Spinal cord (tissue), 10 donors: ENCODE measurements around the gene VEGFC. TPM values are rescaled to one million over a fixed set of nuclear protein-coding genes. Genes with fewer than 3 reads are reported as not detected.

Experiments used
- DNase-seq, 6 donors: peaks; one replicate each; pipeline versions ENCODE4 v3.0.0 to v3.0.0-alpha.2; 2013 to 2015; ENCODE audit warnings: low spot score in 6 of 6, low read depth in 4 of 6
- H3K27ac ChIP-seq: one replicate; pipeline ENCODE4 v1.5.1; 2013; ENCODE audit warnings: low read depth, low read length, control low read depth
- H3K27me3 ChIP-seq: one replicate; pipeline ENCODE4 v1.6.1; 2013; ENCODE audit warnings: low read length; ENCODE audit not compliant: control insufficient read depth, insufficient read depth
- H3K36me3 ChIP-seq: one replicate; pipeline ENCODE4 v1.6.1; 2013; ENCODE audit warnings: low read length; ENCODE audit not compliant: control insufficient read depth, insufficient read depth
- H3K4me1 ChIP-seq: one replicate; pipeline ENCODE4 v1.6.1; 2013; ENCODE audit warnings: low read length; ENCODE audit not compliant: control insufficient read depth, insufficient read depth
- H3K4me3 ChIP-seq: one replicate; pipeline ENCODE4 v1.5.1; 2013; ENCODE audit warnings: low read depth, low read length, control low read depth
- H3K9me3 ChIP-seq: one replicate; pipeline ENCODE4 v1.6.1; 2013; ENCODE audit warnings: low read length; ENCODE audit not compliant: control insufficient read depth, insufficient read depth
- WGBS: methylation state at CpG from one replicate; pipeline ENCODE4 v1.1.5; 2013; ENCODE audit warnings: missing lambda C conversion rate; ENCODE audit not compliant: insufficient coverage; 5-methylcytosine and 5-hydroxymethylcytosine counted together
- polyA plus RNA-seq, 2 donors: library from polyadenylated mRNA; unstranded; fragments of 120-200 nt; gene quantifications; one replicate each; pipeline ENCODE4 v1.2.1, GENCODE V29; 2013; ENCODE audit not compliant: insufficient read length in 2 of 2
- total RNA-seq, 2 donors: library from RNA; depleted of rRNA in 1 of 2; stranded (reverse); fragments of 120-200 nt in 1 of 2; fragments of >200 nt in 1 of 2; gene quantifications; one replicate each; pipeline versions ENCODE4 v1.2.3 to v1.2.4, GENCODE V29; 2013 to 2014
- donor health status: healthy.

Gene VEGFC
- total and polyA plus RNA-seq, 4 donors: 3.6 to 7.1 (median 4.8) TPM

- H3K4me1 ChIP-seq: no peaks in the 10 kb centered on the region
- H3K36me3 ChIP-seq: no peaks in the 10 kb centered on the region
- no peaks in the 10 kb centered on the region for H3K27me3 ChIP-seq
- H3K27ac ChIP-seq: no peak overlapping the region
- H3K4me3 ChIP-seq: no peak overlapping the region
- WGBS: no CpG with 5 or more reads among the region's 4 CpGs
- no peaks in the 10 kb centered on the region for H3K9me3 ChIP-seq
- DNase-seq: no peak
Measured at GRCh38 chr4:176734461-176734860, 58.3 kb downstream of the VEGFC start.

GRCh38 chr4:176729489-176729888 lies 63.2 kb downstream of the VEGFC start:
- Histone ChIP-seq H3K36me3 (no peaks in the 10 kb centered on the region), H3K4me3 (no peak overlapping the region), H3K27me3 (no peaks in the 10 kb centered on the region), H3K27ac (no peak overlapping the region), H3K4me1 (no peaks in the 10 kb centered on the region), H3K9me3 (no peaks in the 10 kb centered on the region)
- no CpG with 5 or more reads among the region's 3 CpGs for WGBS
- no peak for DNase-seq

GRCh38 chr4:176726803-176727202 lies 65.9 kb downstream of the VEGFC start:
- no peak for DNase-seq
- no peak overlapping the region for H3K27ac ChIP-seq
- no peaks in the 10 kb centered on the region for H3K9me3 ChIP-seq
- no peaks in the 10 kb centered on the region for H3K27me3 ChIP-seq
- WGBS: 82% methylated on average over 8 of the region's 8 CpGs
- no peaks in the 10 kb centered on the region for H3K36me3 ChIP-seq
- no peak overlapping the region for H3K4me3 ChIP-seq
- no peaks in the 10 kb centered on the region for H3K4me1 ChIP-seq

GRCh38 chr4:176721459-176721858 lies 71.3 kb downstream of the VEGFC start:
- Histone ChIP-seq H3K27me3 (no peaks in the 10 kb centered on the region), H3K36me3 (no peaks in the 10 kb centered on the region), H3K9me3 (no peaks in the 10 kb centered on the region), H3K4me1 (no peaks in the 10 kb centered on the region), H3K27ac (no peak overlapping the region), H3K4me3 (no peak overlapping the region)
- DNase-seq: no peak
- 87% methylated on average over 3 of the region's 3 CpGs for WGBS

- no peaks in the 10 kb centered on the region for H3K9me3 ChIP-seq
- no peaks in the 10 kb centered on the region for H3K4me1 ChIP-seq
- WGBS: no CpG with 5 or more reads among the region's 1 CpG
- H3K36me3 ChIP-seq: no peaks in the 10 kb centered on the region
- DNase-seq: no peak
- H3K27me3 ChIP-seq: no peaks in the 10 kb centered on the region
- no peak overlapping the region for H3K4me3 ChIP-seq
- H3K27ac ChIP-seq: no peak overlapping the region
Measured at GRCh38 chr4:176718881-176719280, 73.8 kb downstream of the VEGFC start.

GRCh38 chr4:176717237-176717636 lies 75.5 kb downstream of the VEGFC start:
- no peak for DNase-seq
- no peaks in the 10 kb centered on the region for H3K36me3 ChIP-seq
- H3K27ac ChIP-seq: no peak overlapping the region
- H3K4me3 ChIP-seq: no peak overlapping the region
- no peaks in the 10 kb centered on the region for H3K9me3 ChIP-seq
- H3K27me3 ChIP-seq: no peaks in the 10 kb centered on the region
- no CpG with 5 or more reads among the region's 2 CpGs for WGBS
- no peaks in the 10 kb centered on the region for H3K4me1 ChIP-seq

- no peak for DNase-seq
- WGBS: 48% methylated on average over 4 of the region's 5 CpGs
- H3K9me3 ChIP-seq: no peaks in the 10 kb centered on the region
Measured at GRCh38 chr4:176709417-176709816, 83.3 kb downstream of the VEGFC start.

GRCh38 chr4:176708771-176709311 lies 83.9 kb downstream of the VEGFC start:
- Histone ChIP-seq H3K27ac (no peak overlapping the region), H3K9me3 (no peaks in the 10 kb centered on the region), H3K4me1 (no peaks in the 10 kb centered on the region), H3K27me3 (no peaks in the 10 kb centered on the region), H3K36me3 (no peaks in the 10 kb centered on the region), H3K4me3 (no peak overlapping the region)
- DNase-seq: no peak

More at GRCh38 chr4:176709417-176709816, 83.3 kb downstream of the VEGFC start:
- Histone ChIP-seq H3K4me3 (no peak overlapping the region), H3K36me3 (no peaks in the 10 kb centered on the region), H3K27ac (no peak overlapping the region), H3K4me1 (no peaks in the 10 kb centered on the region), H3K27me3 (no peaks in the 10 kb centered on the region)

GRCh38 chr4:176690716-176691115 lies 102.0 kb downstream of the VEGFC start:
- Histone ChIP-seq H3K27me3 (no peaks in the 10 kb centered on the region), H3K27ac (no peak overlapping the region), H3K4me3 (no peak overlapping the region), H3K4me1 (no peaks in the 10 kb centered on the region), H3K9me3 (peaks cover 1% of the 10 kb centered on the region), H3K36me3 (no peaks in the 10 kb centered on the region)
- no CpG with 5 or more reads among the region's 5 CpGs for WGBS
- DNase-seq: no peak

GRCh38 chr4:176680668-176681180 lies 112.0 kb downstream of the VEGFC start:
- Histone ChIP-seq H3K36me3 (no peaks in the 10 kb centered on the region), H3K27ac (no peak overlapping the region), H3K27me3 (no peaks in the 10 kb centered on the region), H3K4me3 (no peak overlapping the region), H3K4me1 (no peaks in the 10 kb centered on the region), H3K9me3 (no peaks in the 10 kb centered on the region)
- no peak for DNase-seq
- WGBS: no CpG with 5 or more reads among the region's 4 CpGs
